ENCODE measurements around the gene SLC22A7.

SLC22A7 gene

GRCh38 chr6:43283905-43284304 lies 14.2 kb upstream of the SLC22A7 start:
- no peak for DNase-seq (ENCODE audit: low read depth)
- TF ChIP-seq, protein P1, sequence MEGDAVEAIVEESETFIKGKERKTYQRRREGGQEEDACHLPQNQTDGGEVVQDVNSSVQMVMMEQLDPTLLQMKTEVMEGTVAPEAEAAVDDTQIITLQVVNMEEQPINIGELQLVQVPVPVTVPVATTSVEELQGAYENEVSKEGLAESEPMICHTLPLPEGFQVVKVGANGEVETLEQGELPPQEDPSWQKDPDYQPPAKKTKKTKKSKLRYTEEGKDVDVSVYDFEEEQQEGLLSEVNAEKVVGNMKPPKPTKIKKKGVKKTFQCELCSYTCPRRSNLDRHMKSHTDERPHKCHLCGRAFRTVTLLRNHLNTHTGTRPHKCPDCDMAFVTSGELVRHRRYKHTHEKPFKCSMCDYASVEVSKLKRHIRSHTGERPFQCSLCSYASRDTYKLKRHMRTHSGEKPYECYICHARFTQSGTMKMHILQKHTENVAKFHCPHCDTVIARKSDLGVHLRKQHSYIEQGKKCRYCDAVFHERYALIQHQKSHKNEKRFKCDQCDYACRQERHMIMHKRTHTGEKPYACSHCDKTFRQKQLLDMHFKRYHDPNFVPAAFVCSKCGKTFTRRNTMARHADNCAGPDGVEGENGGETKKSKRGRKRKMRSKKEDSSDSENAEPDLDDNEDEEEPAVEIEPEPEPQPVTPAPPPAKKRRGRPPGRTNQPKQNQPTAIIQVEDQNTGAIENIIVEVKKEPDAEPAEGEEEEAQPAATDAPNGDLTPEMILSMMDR (IDR thresholded peaks at IDR 0.05; ENCODE audit: insufficient read depth, low read depth, low read length, missing control alignments) = no peak
- no peak overlapping the region for H3K4me3 ChIP-seq (ENCODE audit: low read depth, low read length)

DNA sequence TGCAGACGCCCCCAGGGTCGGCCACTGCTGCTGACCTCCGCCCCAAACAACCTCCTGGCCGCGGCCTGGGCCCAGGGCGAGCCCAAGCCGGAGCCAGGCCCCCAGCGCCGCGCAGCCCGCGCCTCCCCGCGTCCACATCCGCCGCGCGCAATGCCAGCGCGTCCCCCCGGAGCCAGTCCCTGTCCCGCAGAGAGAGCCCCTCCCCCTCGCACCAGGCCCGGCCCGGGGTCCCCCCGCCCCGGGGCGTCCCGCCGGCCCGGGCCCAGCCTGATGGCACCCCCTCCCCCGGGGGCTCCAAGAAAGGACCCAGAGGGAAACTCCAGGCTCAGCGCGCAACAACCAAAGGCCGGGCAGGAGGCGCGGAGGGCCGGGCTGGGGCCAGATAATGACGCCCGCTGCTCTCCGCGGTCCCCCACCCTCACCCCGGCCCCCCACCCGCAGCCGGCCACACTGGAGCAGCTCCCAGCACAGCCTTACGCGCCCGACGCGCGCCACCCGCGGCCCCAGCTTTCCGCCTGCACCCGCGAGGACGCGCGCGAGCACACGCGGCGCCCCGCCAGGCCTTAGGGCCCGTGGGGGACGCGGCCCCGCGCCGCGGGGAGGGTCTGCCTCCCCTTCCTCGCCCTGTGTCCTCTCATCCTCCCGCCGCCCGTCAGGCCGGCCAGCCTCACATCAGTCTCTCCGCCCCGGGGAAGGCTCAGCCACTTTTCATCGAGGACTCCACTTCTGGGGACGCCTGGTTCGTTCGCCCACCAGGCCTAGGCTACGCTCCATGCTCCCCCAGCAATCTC lies 12.9 kb upstream of the SLC22A7 start:
- DNase-seq (ENCODE audit: low read depth) = no peak
- TF ChIP-seq, protein P1 (IDR thresholded peaks at IDR 0.05; ENCODE audit: insufficient read depth, low read depth, low read length, missing control alignments) = no peak
- H3K4me3 ChIP-seq (ENCODE audit: low read depth, low read length) = no peak overlapping the region

DNA sequence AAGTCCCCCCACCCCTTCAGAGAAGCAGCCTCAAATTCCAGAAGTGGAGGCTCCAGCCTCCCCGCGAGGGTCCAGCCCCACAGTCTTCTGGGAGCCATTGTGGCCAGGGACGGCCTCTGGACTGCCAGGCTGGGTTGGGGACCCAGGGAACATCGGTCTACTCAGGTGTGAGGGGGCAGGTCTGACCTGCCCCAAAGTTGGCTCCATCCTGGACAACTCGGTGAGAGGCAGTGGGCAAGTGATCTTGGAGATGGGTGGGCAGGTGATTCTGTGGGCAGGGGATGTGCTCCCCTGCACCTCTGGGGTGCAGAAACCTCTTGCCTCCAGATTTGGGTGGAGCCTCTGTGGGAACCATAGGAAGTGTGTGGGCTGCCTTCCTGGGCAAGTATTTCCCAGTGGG lies 12.2 kb upstream of the SLC22A7 start:
- H3K4me3 ChIP-seq (ENCODE audit: low read depth, low read length) = no peak overlapping the region
- DNase-seq (ENCODE audit: low read depth) = no peak
- TF ChIP-seq, protein P1 (IDR thresholded peaks at IDR 0.05; ENCODE audit: insufficient read depth, low read depth, low read length, missing control alignments) = no peak

GRCh38 chr6:43286456-43286979 lies 11.5 kb upstream of the SLC22A7 start:
- no peak for DNase-seq (ENCODE audit: low read depth)
- H3K4me3 ChIP-seq (ENCODE audit: low read depth, low read length) = no peak overlapping the region
- TF ChIP-seq, protein P1 (IDR thresholded peaks at IDR 0.05; ENCODE audit: insufficient read depth, low read depth, low read length, missing control alignments) = no peak

- H3K4me3 ChIP-seq (ENCODE audit: low read depth, low read length) = no peak overlapping the region
- TF ChIP-seq, protein P1 (IDR thresholded peaks at IDR 0.05; ENCODE audit: insufficient read depth, low read depth, low read length, missing control alignments) = no peak
- DNase-seq (ENCODE audit: low read depth) = no peak
Observed at GRCh38 chr6:43286980-43287716, 10.9 kb upstream of the SLC22A7 start.

DNA sequence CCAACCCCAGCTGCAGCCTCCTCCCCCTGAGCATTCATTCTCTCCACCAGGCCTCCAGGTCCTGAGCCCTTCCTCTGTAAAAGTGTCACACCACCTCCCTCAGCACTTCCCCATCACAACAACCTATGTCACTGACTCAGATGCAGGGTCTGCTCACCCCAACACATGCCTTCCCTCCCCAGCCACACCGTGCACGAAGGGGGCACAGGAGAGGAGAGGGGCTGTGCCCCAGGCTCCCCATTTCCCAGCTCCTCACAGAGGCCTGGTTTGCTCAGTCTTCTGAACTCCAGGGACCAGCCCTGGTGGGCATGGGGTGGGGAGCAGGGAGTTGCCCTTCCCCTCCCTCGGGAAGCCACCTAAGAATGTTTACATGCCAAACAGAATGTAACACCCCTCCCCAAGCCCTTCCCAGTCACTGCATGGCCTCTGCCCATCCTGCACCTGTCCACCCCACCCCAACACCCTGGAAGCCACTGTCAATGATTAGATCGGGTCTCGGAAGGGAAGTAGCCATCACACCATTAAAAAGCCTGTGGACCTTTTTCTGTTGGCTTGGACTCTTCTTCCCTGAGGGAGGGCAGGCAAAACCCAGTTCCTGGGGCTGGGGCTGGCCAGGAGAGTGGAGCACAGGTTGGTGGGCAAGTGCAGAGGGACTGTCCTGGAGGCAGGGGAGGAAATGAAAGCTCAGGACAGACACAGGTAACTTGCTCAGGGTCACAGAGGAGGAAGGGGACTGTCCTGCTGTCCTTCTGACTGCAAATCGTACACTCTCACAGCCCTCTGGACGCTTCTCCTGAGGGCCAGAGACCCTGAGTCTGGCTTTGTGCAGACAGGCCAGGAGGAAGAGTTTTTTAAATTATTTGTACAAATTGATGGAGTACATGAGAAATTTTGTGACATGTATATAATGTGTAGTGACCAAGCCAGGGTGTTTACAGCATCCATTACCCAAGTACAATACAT lies 10.1 kb upstream of the SLC22A7 start:
- H3K4me3 ChIP-seq (ENCODE audit: low read depth, low read length) = no peak overlapping the region
- TF ChIP-seq, protein P1 (IDR thresholded peaks at IDR 0.05; ENCODE audit: insufficient read depth, low read depth, low read length, missing control alignments) = no peak

More for the DNA sequence above, 10.1 kb upstream of the SLC22A7 start:
- DNase-seq (ENCODE audit: low read depth) = no peak
